Stimulated activated naive CD4-positive, alpha-beta T cell treated with Interleukin-2 at 50 U/mL for 16 hours (primary cell): ENCODE results near the gene GTF2A1.
"Not testable (repeated sequence)": the region's sequence is repeated elsewhere in the genome, so short reads cannot be mapped to it uniquely, and the experiment has no call there.

Experiments
- DNase-seq: peaks from one replicate; lab custom pipeline; 2025; lab: John Stamatoyannopoulos, UW

The GTF2A1 gene

GRCh38 chr14:81231540-81231939 lies 10.8 kb upstream of the GTF2A1 start:
- DNase-seq = no peak

GRCh38 chr14:81224222-81224621 lies 3.5 kb upstream of the GTF2A1 start:
- DNase-seq = no peak

- DNase-seq = not testable (repeated sequence)
Measured at GRCh38 chr14:81223788-81224187, 3.0 kb upstream of the GTF2A1 start.

GRCh38 chr14:81222691-81223090 lies 1.9 kb upstream of the GTF2A1 start:
- no peak for DNase-seq

- no peak for DNase-seq
Measured at GRCh38 chr14:81222126-81222525, 1.4 kb upstream of the GTF2A1 start.

GRCh38 chr14:81221579-81222102 lies 882 bp upstream of the GTF2A1 start:
- DNase-seq = no peak

GRCh38 chr14:81220580-81220829 lies 254 bp downstream of the GTF2A1 start:
- DNase-seq = no peak

GRCh38 chr14:81219759-81220579 lies 790 bp downstream of the GTF2A1 start:
- DNase-seq = peak; percentile 40

- DNase-seq = peak; percentile 79
Measured at GRCh38 chr14:81219210-81219758, 1.5 kb downstream of the GTF2A1 start.

GRCh38 chr14:81211844-81212243 lies 8.9 kb downstream of the GTF2A1 start:
- no peak for DNase-seq

- no peak for DNase-seq
Measured at GRCh38 chr14:81209167-81209836, 11.5 kb downstream of the GTF2A1 start.

- no peak for DNase-seq
Measured at GRCh38 chr14:81208489-81208888, 12.3 kb downstream of the GTF2A1 start.

- DNase-seq = no peak
Measured at GRCh38 chr14:81206115-81206514, 14.6 kb downstream of the GTF2A1 start.

- DNase-seq = no peak
Measured at GRCh38 chr14:81205639-81206038, 15.1 kb downstream of the GTF2A1 start.

- no peak for DNase-seq
Measured at GRCh38 chr14:81200054-81200453, 20.7 kb downstream of the GTF2A1 start.

- DNase-seq = no peak
Measured at GRCh38 chr14:81199084-81199483, 21.7 kb downstream of the GTF2A1 start.

- no peak for DNase-seq
Measured at GRCh38 chr14:81198651-81199050, 22.1 kb downstream of the GTF2A1 start.

- peak; percentile 13 for DNase-seq
Measured at GRCh38 chr14:81193924-81194633, 26.7 kb downstream of the GTF2A1 start.

GRCh38 chr14:81192594-81192993 lies 28.2 kb downstream of the GTF2A1 start:
- DNase-seq = no peak

- no peak for DNase-seq
Measured at GRCh38 chr14:81187832-81188522, 32.8 kb downstream of the GTF2A1 start.

GRCh38 chr14:81179631-81180030 lies 41.1 kb downstream of the GTF2A1 start:
- no peak for DNase-seq

GRCh38 chr14:81178063-81178462 lies 42.7 kb downstream of the GTF2A1 start:
- no peak for DNase-seq
